Umbilical cord (tissue), 2 donors: ENCODE measurements around the gene EPHA7. TPM values are rescaled to one million over a fixed set of nuclear protein-coding genes. Genes with fewer than 3 reads are reported as not detected.

Experiments used
- DNase-seq: peaks from one replicate; pipeline ENCODE4 v3.0.0-alpha.2; 2015; ENCODE audit warnings: low spot score
- total RNA-seq: library from RNA; depleted of rRNA; stranded (reverse); fragments of >200 nt; gene quantifications from one replicate; pipeline ENCODE4 v1.2.3, GENCODE V29; 2014; ENCODE audit warnings: low replicate concordance; ENCODE audit not compliant: insufficient read depth

Gene EPHA7
- total RNA-seq, 1 donor from 2014 or later: 6.7 TPM

DNA sequence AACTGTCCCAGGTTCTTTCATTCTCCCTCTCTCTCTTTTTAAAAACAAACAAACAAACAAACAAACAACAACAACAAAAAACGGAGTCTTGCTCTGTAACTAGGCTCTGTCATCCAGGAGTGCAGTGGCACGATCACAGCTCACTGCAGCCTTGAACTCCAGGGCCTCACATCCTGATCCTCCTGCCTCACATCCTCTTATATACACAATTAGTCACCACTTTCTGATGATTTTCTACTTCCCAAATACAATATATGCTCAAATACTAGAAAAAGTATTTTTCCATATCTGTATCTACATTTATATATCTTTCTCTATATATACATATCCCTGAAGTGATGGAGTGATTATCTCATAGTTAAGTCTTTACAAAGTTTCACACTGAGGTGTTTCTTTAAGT, 170.7 kb downstream of the EPHA7 start:
- DNase-seq: no peak

DNA sequence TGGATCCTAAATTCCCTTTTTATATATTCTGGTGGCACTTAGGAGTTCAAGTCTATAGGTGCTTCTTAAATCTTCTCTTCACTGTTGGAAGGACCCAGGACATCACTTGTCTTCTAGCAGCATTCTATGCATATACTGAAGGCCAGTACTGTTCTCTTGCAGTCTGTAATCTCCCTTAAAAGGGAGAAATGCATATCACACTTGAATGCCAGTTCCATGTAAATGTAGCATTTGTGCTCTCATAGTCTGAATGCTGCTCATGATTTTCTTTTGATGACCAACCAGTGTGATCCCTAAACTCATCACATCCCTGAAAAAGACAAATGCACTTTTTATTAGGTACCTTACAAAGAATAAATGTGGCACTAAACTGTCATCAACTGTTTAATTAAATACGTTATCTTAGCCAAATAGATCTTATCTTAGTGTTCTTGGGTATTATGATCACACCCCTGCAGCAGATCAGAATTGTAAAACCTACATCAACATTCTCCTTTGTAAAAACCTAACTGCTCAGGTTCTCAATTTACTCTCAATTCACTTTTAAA, 176.1 kb downstream of the EPHA7 start:
- DNase-seq: no peak

DNA sequence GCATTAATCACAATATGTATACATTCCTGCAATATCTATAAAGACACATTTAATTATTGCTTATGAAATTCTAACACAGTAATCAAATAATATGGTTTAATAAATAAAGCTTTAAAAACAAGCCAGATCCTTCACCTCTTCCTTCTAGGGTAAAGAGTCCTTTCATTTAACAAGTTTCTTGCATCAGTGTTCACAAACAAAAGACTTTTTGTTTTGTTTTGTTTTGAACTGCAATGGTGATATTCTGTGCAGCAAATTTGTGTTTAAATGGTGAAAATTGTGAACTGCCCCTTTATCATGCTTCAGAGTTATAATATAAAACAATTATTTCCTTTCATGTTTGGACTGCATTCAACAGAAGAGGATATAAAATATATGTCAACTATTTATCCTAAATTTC, 177.3 kb downstream of the EPHA7 start:
- no peak for DNase-seq

DNA sequence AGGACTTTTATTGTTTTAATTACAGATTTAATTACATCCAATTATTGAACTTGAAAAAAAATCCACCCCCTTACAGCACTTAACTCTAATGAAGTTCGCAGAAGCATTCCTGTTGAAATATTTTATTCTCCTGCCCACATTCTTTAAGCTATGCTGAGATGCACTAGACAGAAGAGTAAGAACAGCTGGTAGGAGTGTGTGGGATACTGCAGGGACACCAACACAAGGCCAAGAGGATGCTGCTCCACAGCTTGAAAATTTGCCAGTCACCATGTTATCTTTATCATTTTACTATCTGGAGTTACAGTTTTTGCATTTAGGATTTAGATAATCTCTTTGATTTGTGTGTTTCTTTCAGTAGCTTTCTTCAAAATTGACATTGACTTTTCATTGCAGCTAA, 180.7 kb downstream of the EPHA7 start:
- DNase-seq: peak; percentile 19

DNA sequence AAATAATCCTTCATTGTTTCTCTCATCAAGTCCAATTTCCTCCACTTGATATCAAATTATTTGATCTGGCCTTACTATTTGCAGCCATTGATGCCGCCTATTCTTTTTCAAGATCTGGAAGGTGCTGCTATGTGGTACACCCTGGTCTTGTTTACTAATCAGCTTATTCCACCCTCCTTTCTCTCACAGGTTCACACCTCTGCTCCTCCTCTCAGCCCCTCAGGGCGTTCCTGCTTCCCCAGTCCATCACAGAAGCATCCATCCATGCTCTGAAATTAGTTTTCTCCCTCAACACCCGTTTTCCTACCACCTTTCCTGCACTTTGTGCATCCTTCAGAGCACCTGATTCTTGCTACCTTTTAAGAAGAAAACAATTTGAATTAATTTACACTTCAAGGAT, 183.6 kb downstream of the EPHA7 start:
- no peak for DNase-seq

DNA sequence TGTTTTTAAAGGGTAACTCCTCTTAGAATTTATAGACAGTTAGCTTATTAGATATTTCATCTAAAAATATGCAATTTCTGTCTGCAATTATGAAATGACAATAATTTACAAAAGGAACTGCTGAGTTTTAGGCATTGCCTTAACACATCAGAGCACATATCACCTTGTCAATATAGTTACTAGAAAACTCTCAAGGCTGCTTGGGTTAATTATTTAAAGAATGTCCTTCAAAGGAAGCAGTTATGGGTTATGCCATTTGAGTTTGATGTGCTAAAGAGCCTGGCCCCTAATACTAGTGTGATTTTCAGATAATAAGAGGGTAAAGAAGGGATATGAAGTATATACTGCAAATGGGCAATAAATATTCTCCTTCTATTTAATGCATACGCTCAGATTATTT, 192.5 kb downstream of the EPHA7 start:
- DNase-seq: no peak

DNA sequence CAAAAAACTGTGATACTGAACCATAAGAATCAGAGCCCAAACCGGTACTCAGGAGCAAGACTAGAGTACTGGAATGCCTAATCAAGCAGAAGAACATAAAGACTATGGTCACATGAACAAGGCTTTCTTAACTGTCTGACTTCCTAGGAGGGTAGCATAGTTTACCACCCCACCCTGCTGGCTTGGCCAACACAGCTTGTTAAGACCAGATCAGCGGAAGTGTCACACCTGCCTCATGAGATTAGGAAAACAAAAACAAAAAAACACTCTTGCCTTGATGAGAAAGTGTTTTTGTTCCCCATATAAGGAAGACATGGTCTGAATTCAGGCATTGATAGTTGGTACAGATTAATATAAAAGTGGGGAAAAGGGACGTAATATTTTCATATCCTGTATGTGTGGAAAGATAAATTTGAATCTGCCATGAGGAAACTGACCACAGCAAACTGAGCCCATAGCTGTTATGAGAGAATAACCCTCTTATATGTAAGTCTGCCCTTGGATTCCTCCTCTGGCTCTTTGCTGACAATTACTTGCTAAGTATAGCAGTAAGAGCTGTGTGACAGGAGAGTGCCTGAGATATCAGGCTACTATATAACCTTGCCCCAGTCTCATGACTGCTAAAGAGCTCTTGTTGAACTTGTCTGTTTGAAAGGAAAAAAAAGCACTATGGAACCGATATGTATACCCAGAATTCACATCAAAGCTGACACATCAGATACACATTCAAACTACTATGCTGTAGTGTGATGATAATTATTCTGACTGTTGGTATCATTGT, 197.1 kb downstream of the EPHA7 start:
- DNase-seq: no peak

DNA sequence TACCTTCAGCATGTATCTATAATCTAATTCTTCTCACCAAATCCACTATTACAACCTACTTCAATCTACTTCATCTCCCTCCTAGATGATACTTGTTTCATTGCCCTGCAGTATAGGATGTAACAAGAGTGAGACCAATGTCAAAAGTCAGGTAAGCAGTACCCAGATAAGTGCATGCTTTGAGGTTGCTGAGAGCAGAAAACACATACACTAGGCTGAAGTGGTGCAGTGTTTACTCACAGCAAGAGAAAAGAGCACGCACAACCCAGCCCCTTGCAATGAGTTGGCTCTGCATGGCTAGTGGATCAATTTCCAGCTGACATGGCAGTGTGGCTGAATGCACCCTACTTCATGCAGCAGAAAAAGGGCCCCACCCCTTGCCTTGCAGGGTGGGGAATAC, 199.9 kb downstream of the EPHA7 start:
- no peak for DNase-seq

DNA sequence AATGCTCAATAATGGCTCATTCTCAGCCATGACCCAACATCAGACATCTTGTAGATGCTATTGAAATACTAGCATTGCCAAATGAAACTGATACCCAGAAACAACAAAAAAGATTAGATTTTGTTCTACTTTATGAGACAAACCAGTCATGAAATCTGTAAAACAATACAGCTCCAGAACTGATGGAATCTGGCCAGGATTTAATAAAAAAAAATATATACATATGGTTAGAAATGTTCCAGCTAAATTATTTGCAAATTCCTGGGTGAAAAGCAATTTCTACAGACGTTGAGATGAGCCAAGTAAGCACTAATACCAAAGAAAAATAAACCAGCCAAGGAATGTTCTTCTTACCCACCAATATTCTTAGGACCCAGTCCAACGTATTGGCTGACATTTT, 201.3 kb downstream of the EPHA7 start:
- DNase-seq: no peak

DNA sequence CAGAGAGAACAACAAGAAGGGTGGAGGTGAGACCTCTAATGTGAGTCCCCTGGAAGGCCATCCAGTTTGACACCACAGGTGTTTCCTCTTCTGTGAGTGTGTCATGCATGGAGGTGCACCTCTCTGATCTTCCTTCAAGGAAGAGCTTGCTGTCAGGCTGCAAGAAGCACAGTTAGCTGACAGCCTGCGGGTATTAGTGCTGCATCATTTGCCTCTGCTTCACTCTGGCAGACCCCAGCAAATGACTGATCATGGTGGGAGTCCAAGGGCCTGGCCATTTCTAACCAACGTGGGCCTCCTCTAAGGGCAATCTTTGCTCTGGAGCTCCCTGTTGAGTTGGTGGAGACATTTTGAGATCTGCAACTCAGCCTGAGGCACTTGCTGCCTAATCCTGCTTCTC, 206.3 kb downstream of the EPHA7 start:
- no peak for DNase-seq

DNA sequence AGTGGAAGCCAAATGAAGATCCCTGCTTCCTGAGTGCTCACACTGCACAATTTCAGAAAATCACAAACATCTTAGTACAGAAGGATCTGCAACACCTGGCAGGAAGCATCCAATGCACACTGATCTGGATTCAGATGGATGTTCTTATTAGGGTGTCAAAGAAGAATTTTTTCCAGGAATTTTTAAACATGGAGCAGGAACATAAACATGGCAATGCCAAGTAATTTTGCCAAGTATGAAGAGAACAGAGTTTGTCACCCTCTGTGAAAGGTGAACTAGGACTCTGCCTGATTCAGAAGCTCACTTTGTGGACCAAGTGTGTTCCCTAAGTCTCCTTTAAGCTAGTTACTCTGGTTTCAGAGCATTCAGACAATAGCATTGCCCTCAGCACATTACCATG, 208.5 kb downstream of the EPHA7 start:
- no peak for DNase-seq

DNA sequence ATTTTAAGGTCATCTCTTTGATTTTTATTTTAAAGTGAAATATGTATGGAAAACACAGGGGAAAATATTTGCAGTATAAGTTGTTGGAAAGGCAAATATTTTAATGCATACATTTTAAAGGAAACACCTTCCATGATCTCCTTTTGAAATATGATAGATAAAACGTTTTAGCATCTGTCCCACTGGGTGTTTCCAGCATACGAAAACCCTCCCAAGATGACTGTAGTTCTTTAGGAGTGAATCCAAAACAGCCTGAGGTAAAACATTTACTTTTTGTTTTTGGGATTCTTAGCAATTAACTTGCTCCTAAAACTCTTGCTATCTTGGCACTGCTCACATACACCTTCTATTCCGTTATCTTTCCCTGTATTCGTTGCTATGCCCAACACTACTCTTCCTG, 210.0 kb downstream of the EPHA7 start:
- no peak for DNase-seq

DNA sequence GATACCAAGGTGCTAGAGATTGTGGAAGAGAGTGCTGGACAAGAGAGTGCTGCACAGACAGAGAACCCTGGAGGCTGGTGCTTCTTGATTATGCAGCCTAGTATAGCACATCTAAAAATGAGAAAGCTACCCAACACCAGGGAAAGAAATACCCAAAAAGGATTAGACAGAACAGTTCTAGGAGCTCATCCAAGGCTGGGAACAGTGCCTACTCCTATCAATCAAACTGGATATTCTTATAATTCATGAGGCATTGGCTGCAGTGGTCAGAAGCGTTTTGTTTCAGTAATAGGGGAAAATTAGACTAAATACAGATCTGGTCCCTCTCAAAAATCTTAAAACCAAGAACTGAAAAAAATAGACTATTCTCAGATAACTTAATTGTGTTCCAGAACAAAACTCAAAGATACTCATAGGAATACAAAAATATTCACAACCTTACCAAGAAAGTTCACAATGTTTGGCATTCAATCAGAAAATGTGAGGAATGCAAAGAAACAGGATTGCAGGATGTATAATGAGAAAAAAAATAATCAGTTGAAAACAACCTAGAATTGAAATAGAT, 222.9 kb downstream of the EPHA7 start:
- no peak for DNase-seq

DNA sequence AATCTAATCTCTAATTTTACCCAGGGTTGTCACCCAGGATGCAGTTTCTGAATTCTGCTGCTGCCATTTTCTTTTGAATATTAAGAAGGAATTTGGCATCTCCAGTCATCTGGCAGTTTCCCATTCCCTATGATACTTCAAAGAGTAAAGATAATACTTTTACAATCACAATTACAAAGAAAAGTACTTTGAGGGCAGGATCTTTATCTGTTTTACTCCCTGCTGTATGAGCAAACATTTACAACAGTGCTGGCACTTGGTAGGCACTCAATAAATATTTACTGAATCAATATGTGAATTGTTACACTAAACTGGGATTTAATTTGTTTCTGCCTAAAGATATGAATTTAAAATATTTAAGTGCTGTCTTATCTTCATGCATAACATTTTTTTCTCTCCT, 224.9 kb downstream of the EPHA7 start:
- no peak for DNase-seq

DNA sequence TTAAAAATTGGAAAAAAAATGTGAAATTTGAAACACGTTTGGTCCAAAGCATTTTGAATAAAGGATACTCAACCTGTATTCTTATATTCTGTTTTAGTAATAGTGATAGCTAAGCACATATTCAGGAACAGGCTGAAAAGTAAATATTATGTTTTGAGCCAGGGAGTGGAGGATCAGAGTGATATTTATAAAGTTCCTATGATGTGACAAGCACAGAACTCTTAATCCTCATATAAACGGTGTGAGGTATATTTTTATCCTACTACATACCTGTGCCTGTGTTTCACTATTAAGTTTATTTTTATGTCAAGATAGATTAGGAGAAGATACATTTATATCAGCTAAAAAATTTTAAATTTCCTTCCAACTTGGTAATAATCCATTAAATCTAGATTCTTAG, 225.5 kb downstream of the EPHA7 start:
- no peak for DNase-seq
